ENCODE measurements around the gene PCDHGA1.

PCDHGA1 gene

GRCh38 chr5:141484310-141484640 lies 154.0 kb downstream of the PCDHGA1 start:
- DNase-seq (ENCODE audit: low spot score), result no peak
- no peak for TF ChIP-seq CTCF (IDR thresholded peaks at IDR 0.05; ENCODE audit: borderline replicate concordance, control extremely low read depth, extremely low read depth, insufficient read depth, missing control alignments)
- in situ Hi-C loops (cut with MboI; ENCODE audit: low sequenced_read_pairs, unreplicated experiment), result no loop called here

GRCh38 chr5:141484641-141485311 lies 154.5 kb downstream of the PCDHGA1 start, which contains the start of gene PCDHGC4:
Gene PCDHGC4 (plus strand): TSS chr5:141485030. CDS start chr5:141485174, 144 bp downstream.
- TF ChIP-seq CTCF (IDR thresholded peaks at IDR 0.05; ENCODE audit: borderline replicate concordance, control extremely low read depth, extremely low read depth, insufficient read depth, missing control alignments), result no peak
- no peak for DNase-seq (ENCODE audit: low spot score)
- in situ Hi-C loops (cut with MboI; ENCODE audit: low sequenced_read_pairs, unreplicated experiment), result no loop called here

- DNase-seq (ENCODE audit: low spot score), result no peak
- no peak for TF ChIP-seq CTCF (IDR thresholded peaks at IDR 0.05; ENCODE audit: borderline replicate concordance, control extremely low read depth, extremely low read depth, insufficient read depth, missing control alignments)
- in situ Hi-C loops (cut with MboI; ENCODE audit: low sequenced_read_pairs, unreplicated experiment), result no loop called here
Measured at GRCh38 chr5:141485321-141486055, 155.2 kb downstream of the PCDHGA1 start.

GRCh38 chr5:141486091-141486490 lies 155.8 kb downstream of the PCDHGA1 start:
- in situ Hi-C loops (cut with MboI; ENCODE audit: low sequenced_read_pairs, unreplicated experiment), result no loop called here
- TF ChIP-seq CTCF (IDR thresholded peaks at IDR 0.05; ENCODE audit: borderline replicate concordance, control extremely low read depth, extremely low read depth, insufficient read depth, missing control alignments), result no peak
- no peak for DNase-seq (ENCODE audit: low spot score)

- DNase-seq (ENCODE audit: low spot score), result no peak
- in situ Hi-C loops (cut with MboI; ENCODE audit: low sequenced_read_pairs, unreplicated experiment), result no loop called here
- no peak for TF ChIP-seq CTCF (IDR thresholded peaks at IDR 0.05; ENCODE audit: borderline replicate concordance, control extremely low read depth, extremely low read depth, insufficient read depth, missing control alignments)
Measured at GRCh38 chr5:141487131-141487530, 156.8 kb downstream of the PCDHGA1 start.

- no peak for DNase-seq (ENCODE audit: low spot score)
- in situ Hi-C loops (cut with MboI; ENCODE audit: low sequenced_read_pairs, unreplicated experiment), result no loop called here
- no peak for TF ChIP-seq CTCF (IDR thresholded peaks at IDR 0.05; ENCODE audit: borderline replicate concordance, control extremely low read depth, extremely low read depth, insufficient read depth, missing control alignments)
Measured at GRCh38 chr5:141488591-141489561, 158.6 kb downstream of the PCDHGA1 start, which contains the start of gene PCDHGC5. Gene PCDHGC5 (plus strand): TSS chr5:141489081. CDS start chr5:141489241, 160 bp downstream.

All from GM13976 (cell line).